WERI-Rb-1 (cell line): ENCODE measurements around the gene PHLDA2.
A peak's percentile ranks its signal among the peaks of the same experiment; 100 is the strongest.

Experiments used
- DNase-seq: peaks from one replicate; pipeline ENCODE4 v3.0.0-alpha.2; 2020
- H3K27ac ChIP-seq: fragments of 250-450 bp; sonication (Bioruptor Pico); 2 replicates; pipeline ENCODE4 v1.5.1; 2020; ENCODE audit warnings: mild to moderate bottlenecking, moderate library complexity
- H3K27me3 ChIP-seq: fragments of 250-450 bp; sonication (Bioruptor Pico); 2 replicates; pipeline ENCODE4 v1.5.1; 2021; ENCODE audit warnings: mild to moderate bottlenecking, low read depth, moderate library complexity; ENCODE audit not compliant: insufficient read depth, severe bottlenecking
- H3K36me3 ChIP-seq: fragments of 250-450 bp; sonication (Bioruptor Pico); 2 replicates; pipeline ENCODE4 v1.5.1; 2020; ENCODE audit warnings: mild to moderate bottlenecking, moderate library complexity
- H3K4me3 ChIP-seq: 2 replicates; pipeline ENCODE4 v1.5.1; 2011; ENCODE audit warnings: low read depth, mild to moderate bottlenecking, control low read depth, low read length
- H3K9me3 ChIP-seq: fragments of 250-450 bp; sonication (Bioruptor Pico); 2 replicates; pipeline ENCODE4 v1.5.1; 2021; ENCODE audit warnings: mild to moderate bottlenecking, moderate library complexity; ENCODE audit not compliant: severe bottlenecking
- TF ChIP-seq, protein P1 (sequence below): IDR thresholded peaks from 2 replicates; pipeline ENCODE4 v1.5.1; 2011; ENCODE audit warnings: low read depth, mild to moderate bottlenecking, control low read depth, inconsistent platforms, low read length

PHLDA2 gene

DNA sequence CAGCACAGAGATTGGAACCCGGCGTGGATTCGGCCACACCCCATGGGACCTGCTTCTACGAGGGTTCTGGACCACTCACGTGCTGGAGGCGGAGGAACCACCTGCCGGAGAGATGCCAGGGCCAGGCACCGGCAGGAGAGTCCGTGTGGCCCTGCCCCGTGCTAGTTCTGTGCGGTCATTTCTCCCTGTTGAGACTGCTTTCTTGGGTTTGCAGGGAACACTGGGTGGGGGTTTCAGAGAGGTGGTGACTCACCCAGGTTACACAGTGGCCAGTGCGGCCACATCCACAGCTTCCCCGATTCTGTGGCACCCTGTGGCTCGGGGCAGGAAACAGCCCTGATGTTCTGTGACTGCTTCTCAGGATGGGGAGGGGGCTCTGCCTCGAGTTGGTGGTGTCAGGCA is 3.6 kb upstream of the PHLDA2 start:
- H3K27me3 ChIP-seq = peaks cover 31% of the 10 kb centered on the region
- H3K9me3 ChIP-seq = peaks cover 7% of the 10 kb centered on the region
- no peak overlapping the region for H3K27ac ChIP-seq
- no peaks in the 10 kb centered on the region for H3K36me3 ChIP-seq
- TF ChIP-seq, protein P1, sequence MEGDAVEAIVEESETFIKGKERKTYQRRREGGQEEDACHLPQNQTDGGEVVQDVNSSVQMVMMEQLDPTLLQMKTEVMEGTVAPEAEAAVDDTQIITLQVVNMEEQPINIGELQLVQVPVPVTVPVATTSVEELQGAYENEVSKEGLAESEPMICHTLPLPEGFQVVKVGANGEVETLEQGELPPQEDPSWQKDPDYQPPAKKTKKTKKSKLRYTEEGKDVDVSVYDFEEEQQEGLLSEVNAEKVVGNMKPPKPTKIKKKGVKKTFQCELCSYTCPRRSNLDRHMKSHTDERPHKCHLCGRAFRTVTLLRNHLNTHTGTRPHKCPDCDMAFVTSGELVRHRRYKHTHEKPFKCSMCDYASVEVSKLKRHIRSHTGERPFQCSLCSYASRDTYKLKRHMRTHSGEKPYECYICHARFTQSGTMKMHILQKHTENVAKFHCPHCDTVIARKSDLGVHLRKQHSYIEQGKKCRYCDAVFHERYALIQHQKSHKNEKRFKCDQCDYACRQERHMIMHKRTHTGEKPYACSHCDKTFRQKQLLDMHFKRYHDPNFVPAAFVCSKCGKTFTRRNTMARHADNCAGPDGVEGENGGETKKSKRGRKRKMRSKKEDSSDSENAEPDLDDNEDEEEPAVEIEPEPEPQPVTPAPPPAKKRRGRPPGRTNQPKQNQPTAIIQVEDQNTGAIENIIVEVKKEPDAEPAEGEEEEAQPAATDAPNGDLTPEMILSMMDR = no peak
- no peak for DNase-seq
- H3K4me3 ChIP-seq = no peak overlapping the region

GRCh38 chr11:2931771-2932738 is 2.8 kb upstream of the PHLDA2 start:
- H3K27ac ChIP-seq = no peak overlapping the region
- DNase-seq = no peak

GRCh38 chr11:2931420-2931746 is 2.2 kb upstream of the PHLDA2 start:
- Histone ChIP-seq H3K4me3 (no peak overlapping the region), H3K36me3 (no peaks in the 10 kb centered on the region), H3K9me3 (no peaks in the 10 kb centered on the region), H3K27me3 (peaks cover 40% of the 10 kb centered on the region), H3K27ac (no peak overlapping the region)
- no peak for DNase-seq
- TF ChIP-seq, protein P1 = no peak

More at GRCh38 chr11:2931771-2932738, 2.8 kb upstream of the PHLDA2 start:
- peaks cover 4% of the 10 kb centered on the region for H3K9me3 ChIP-seq
- no peaks in the 10 kb centered on the region for H3K36me3 ChIP-seq
- H3K27me3 ChIP-seq = peaks cover 37% of the 10 kb centered on the region
- no peak overlapping the region for H3K4me3 ChIP-seq
- TF ChIP-seq, protein P1 = no peak

DNA sequence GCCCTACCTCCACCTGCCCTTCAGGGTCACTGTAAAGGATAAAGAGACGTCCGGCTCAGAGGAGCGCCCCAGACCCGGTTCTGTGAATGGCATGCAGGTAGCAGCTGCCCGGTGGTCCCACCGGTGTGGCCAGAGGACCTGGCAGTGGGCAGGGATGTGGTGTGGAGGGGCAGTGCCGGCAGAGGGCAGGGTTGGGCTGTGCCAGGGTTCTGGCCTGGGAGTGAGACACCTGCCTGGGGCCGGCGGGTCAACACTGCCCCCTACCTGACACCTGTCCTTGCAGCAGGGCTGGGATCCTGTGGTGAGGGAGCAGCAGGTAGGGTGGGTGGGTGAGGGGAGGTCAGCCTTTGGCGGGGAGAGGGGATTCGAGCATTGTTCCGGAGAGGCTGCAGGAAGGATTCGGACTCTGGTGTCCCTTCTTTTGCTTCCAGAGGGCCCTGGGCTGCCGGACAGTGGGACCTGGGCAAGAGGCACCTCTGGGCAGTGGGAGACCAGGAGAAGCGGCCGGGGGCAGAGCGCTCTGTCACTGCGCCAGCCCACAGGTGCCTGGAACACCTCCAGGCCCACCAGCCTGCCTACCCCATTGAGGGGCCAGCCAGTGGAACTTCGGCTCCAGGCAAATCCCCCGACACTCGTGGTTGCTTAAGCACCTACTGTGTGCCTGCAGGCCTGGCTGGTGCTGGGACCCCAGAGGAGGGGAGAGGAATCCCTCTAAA is 1.6 kb upstream of the PHLDA2 start:
- H3K27ac ChIP-seq = no peak overlapping the region

DNA sequence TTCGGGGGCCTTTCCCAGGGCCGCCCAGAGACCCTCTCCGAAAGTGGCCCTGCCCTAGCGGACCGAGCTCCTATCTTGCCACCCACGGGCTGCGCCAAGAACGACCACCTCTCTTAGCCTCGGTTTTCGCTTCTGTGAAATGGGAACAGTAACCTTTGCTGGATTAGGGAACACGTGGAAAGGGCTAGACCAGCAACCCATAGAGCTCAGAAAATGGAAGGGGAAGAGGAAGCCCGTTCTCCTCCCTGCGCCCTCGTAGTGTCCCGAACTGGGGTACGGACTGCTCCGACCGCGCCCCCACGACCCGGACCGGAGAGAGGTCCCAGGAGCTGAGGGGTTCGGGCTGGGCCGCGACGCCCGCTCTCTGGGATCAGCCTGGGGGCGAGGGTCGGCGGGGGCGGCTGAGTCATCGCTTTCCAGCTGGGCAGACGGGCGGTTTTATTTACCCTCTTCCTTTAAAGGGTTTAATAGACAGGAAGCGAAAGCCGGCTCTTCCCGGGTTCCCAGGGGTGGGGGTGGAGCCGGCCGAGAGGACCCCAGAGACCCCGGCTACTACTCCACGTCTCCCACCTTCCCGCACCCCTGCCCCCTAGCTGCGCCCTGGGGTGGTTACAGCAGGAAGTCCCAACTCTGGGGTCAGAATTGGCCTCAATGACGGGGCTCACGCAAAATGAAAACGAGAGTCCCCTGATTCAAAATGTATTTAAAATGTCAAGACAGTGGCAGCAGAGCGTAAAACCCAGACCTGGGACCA is 907 bp upstream of the PHLDA2 start:
- no peaks in the 10 kb centered on the region for H3K9me3 ChIP-seq
- TF ChIP-seq, protein P1 = peak; percentile 34; the same call in 1 of the 2 replicates
- no peak overlapping the region; the same call in 1 of the 2 replicates for H3K4me3 ChIP-seq
- H3K36me3 ChIP-seq = no peaks in the 10 kb centered on the region
- H3K27ac ChIP-seq = no peak overlapping the region
- no peak for DNase-seq
- peaks cover 40% of the 10 kb centered on the region for H3K27me3 ChIP-seq

More for the DNA sequence above, 1.6 kb upstream of the PHLDA2 start:
- no peaks in the 10 kb centered on the region for H3K9me3 ChIP-seq
- H3K4me3 ChIP-seq = no peak overlapping the region
- peaks cover 40% of the 10 kb centered on the region for H3K27me3 ChIP-seq
- TF ChIP-seq, protein P1 = peak; percentile 93
- DNase-seq = peak; percentile 88
- H3K36me3 ChIP-seq = no peaks in the 10 kb centered on the region
